HG03175 (cell line): ENCODE measurements around the gene NIT2.
"Not testable (repeated sequence)": the region's sequence is repeated elsewhere in the genome, so short reads cannot be mapped to it uniquely, and the experiment has no call there.

ENCODE experiments used
- ATAC-seq: cut with Tn5 transposase; IDR thresholded peaks from one replicate; pipeline ENCODE4 v1.9.1; 2021; ENCODE audit warnings: mild to moderate bottlenecking, moderate library complexity; ENCODE audit not compliant: unreplicated experiment

Gene NIT2

DNA sequence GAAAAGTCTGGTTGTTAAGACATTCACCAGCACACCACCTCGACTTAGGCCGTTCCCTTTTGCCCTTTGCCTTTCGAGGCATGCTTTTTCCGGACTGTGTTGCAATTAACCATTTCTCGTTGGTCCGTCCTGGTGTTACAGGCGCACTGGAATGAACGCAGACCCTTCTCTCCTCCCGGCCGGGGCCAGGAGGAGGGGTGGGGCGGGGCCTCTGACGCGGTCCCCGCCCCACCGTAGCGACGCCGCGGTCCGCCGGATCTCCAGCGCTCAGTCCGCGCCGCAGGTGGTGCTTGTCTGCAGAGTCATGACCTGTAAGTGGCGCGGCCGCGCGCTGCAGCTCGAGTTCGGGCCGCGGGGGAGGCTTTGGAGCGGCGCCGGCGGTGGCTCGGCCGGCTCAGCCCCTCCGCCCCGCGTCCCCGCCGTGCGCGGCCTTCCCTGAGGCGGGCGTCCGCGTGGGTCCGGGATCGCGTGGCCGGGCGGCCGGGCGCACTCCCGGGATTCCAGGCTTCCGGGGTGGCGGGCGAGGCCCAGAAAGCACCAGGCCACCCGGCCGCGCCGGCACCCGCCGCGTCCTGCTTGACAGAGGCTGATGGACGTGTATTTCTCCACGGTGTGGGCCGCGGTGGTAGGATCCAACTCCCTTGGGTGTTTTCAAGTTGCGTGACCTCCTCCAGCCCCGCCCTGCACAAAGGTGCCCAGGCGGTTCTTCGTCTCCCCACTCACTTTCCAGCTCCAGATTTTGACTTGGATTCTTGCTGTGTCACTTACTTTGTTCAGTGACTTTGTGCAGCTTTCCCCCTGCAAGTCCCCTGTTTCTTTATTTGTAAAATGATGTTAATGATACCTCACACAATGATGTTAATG lies at the start of gene NIT2:
NIT2 (plus strand) TSS at position 270 of the 864 bp plus-strand sequence; CDS start at position 305, 35 bp downstream.
- peak; percentile 97 for ATAC-seq

- ATAC-seq: no peak
These were observed 46.2 kb upstream of the NIT2 start for GRCh38 chr3:100288288-100288894.

DNA sequence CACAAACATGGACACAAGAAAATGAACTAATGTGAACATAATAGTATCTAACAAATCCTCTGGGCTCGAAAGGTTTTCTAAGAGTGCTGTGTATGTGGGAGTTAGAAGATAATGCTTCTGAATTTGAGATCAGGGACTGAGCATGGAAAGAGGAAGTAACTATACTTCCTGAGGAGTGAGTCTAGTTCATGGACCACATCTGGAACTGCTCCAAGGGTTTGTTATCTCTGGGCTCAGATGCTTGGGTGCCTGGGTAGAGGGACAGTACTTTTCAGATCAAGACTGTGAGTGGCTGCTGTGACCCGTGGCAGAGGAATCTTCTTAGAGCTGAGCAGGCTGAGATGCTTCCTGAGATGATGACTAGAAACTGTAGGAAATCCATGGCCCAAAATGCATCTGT lies 45.2 kb upstream of the NIT2 start:
- no peak for ATAC-seq

DNA sequence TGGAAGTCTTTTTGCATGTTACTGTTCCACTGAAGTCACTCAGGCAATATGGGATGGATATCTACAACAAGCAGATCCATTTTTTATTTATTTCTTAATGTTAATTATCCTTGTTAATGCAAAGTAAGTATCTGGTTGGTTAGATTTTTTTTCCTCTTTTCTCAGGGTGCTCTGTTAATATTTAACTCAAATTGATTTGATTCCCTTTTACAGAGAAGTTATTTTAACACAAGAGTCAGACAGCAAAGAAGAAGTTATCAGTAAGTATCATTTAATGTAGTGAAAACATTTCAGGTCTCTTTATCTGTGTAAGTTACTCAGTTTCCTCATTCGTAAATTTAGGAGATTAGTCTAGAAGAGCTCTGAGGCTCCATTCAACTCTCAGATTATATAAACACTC lies 39.5 kb upstream of the NIT2 start:
- no peak for ATAC-seq

- ATAC-seq: no peak
These were observed 36.8 kb upstream of the NIT2 start for GRCh38 chr3:100297784-100298183.

DNA sequence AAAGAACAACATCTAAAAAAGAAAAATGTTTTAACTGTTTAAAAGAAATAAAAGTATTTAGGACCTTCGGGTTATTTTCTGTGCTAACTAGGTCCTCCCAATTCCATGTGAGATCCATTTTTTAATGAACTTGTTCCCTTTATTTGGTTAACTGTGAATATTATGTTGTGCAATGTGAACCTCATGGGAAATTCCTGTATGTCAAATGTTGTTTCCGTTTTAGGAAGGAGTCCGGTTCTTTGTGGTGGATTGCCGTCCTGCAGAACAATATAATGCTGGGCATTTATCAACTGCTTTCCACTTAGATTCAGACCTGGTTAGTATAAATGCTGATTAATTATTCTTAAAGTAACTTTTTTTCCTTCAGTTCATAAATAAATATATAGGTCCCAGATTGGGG lies 35.5 kb upstream of the NIT2 start:
- no peak for ATAC-seq

GRCh38 chr3:100306695-100307094 lies 27.9 kb upstream of the NIT2 start:
- ATAC-seq: no peak

GRCh38 chr3:100310355-100310965 lies 24.1 kb upstream of the NIT2 start:
- no peak for ATAC-seq

DNA sequence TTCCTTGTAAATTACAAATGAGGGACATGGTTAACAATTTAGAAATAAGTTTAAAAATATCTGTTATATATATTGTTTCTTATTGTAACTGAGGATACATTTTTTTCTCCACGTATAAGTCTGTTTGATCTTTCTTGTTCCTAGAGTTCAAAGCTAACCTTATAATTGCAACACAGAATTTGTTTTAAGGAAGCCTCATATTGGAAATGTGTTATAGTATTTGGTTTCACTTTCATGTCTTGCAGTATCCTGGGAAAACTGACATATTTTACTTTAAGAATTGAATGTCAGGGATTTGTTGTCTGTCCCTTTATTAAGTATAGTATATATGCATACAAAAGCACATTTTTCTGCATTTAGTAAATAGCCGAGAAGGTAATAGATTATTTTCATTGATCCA lies 23.5 kb upstream of the NIT2 start:
- no peak for ATAC-seq

GRCh38 chr3:100316641-100317069 lies 17.9 kb upstream of the NIT2 start:
- peak; percentile 62 for ATAC-seq

GRCh38 chr3:100317912-100318311 lies 16.6 kb upstream of the NIT2 start:
- ATAC-seq: peak; percentile 73

DNA sequence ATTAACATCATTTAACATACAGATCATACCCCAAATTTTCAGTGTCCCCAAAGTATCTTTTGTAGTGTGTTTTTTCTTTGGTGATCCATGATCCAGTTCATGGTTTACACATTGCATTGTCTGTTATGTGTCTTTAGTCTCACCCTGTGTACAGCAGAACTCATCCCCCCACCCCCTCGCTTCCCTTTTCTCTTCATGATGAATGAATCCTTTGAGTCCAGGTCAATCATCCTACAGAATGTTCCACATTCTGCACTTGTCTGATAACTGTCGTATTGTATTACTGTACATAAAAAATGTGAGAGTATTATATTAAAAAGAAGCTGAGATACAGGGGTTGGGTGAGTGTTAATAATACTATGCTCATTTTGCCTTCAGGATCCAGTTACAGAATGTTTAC lies 14.6 kb upstream of the NIT2 start:
- no peak for ATAC-seq

DNA sequence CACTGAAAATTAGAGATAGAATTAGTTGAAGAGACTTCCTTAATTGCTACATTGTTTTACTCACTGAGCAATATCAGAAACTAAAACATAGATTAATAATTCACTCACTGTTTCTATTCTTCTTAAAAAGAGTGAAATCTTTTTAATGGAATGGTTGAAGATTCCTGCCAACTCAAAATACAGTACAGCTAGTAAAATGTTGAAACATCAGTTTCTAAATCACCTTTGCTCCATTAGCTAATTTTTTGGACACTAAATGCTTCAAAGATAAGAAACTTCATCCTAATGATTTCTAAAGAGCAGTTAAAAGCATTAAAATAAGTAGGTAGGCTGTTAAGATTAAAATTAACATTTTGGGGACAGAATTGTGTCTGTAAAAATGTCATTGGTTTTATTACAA lies 10.5 kb upstream of the NIT2 start:
- ATAC-seq: no peak

DNA sequence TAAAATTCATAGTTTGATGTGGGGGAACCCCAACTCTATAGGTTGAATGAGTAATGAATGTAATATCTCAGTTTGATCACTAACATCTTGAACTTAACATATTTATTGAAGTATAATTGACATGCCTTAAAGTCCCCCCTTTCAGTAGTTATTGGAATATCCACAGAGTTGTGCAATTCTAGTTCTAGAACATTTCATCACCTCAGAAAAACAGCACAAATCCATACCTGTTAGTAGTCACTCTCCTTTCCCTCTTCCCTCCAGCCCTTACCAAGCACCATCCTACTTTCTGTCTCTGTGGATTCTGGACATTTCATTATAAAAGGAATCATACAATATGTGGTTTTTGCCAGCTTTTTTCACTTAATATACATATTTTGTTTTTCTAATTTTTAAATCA lies 8.7 kb upstream of the NIT2 start:
- no peak for ATAC-seq

GRCh38 chr3:100327377-100327776 lies 7.2 kb upstream of the NIT2 start:
- not testable (repeated sequence) for ATAC-seq

DNA sequence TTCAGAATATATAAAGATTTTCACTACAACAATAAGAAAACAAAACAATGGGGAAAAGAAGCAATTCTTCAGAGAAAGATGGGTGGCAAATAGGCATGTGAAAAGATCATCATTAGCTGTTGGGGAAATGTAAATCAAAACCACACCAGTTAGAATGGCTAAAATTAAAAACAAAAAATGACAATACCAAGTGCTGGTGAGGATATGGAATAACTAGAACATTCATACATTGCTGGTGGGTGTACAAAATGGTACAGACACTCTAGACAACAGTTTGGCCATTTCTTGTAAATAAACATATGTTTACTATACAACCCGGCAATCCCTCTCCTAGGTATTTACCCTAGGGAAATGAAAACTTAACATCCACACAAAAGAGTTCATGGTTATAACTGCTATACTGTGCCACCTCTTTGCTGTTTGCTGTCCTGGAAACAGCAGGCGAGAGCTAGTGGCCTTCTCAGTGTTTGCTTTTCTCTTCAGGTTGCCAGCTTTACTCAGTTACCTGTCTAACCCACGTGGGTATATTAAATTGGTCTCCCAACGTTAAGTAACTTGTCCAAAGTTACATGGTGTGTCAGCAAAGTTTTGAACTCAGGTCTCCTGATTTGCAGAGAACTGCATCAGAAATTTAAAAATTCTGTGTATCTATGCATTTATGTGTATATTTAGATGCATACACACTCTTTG lies 4.6 kb upstream of the NIT2 start:
- no peak for ATAC-seq

GRCh38 chr3:100330651-100331050 lies 3.9 kb upstream of the NIT2 start:
- ATAC-seq: no peak

DNA sequence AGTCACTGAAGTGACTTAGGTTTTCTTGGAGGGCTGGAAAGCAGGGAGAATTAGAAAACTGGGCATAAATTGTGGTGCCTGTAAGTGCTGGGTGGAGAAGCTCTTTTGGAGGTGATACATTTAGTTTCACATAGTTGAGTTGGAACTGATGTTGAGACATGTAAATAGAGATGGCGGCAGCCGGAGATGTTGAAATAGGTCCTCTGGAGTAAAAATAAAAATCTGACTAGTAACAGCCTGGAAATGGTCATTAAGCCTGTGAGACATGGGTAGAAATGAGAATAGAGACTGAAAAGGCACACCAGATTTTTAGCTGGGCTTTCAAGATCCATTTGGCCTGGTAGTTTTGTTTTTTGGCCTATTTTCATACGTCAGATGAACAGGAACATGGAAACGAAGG lies 2.9 kb upstream of the NIT2 start:
- ATAC-seq: no peak

DNA sequence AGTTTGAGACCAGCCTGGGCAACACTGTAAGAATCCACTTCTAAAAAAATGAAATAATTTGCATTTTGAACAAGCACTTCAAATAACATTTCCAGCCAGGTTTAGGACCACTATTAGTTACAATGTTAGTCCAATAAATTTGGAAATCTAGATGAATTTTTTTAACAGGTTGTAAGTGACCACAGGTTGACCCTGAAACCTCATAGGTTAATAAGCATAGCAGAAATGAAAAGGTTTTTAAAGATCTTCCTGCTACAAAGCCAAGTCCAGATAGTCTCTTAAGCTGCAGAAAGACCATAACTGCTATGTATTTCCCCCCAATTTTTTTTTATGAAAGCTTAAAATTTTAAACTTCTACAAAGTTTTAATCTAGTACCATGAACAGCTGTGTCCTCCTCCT lies 1.5 kb upstream of the NIT2 start:
- no peak for ATAC-seq

DNA sequence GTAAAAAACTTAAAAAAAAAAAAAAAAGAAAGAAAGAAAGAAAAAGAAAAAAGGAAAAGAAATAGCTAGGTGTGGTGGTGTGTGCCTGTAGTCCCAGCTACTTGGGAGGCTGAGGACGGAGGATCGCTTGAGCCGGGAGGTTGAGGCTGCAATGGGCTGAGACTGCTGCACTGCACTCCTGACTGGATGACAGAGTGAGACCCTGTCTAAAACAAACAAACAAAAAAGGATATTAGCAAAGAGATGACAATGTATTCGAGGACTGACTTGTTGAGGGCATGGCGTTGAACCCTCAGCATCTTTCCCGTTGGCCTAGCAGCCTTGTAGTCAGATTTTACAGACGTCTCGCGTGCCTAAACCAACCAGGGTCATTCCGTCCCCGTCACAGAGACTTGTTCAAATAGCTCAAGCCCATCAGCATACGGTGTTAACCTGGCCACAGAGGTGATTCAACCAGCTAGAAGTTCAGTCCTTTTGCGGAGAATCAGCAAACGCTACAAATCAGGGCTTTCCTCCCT lies 528 bp upstream of the NIT2 start:
- peak; percentile 27 for ATAC-seq

DNA sequence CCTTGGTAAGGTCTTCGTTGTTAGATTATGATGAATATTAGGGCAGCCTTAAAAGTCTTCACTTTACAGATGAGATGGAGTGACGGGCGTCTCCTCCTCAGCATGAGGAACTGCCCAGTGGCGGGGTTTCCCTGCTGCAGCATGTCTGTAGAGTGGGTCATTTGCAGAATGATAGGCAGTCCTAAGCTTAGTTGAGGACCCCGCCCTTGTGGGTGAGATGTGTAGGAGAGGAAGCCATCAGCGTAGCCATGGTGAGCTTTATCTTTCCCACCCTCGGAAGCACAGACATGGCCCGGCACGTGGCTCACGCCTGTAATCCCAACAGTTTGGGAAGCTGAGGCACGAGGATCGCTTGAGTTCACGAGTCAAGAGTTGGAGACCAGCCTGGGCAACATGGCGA lies 877 bp downstream of the NIT2 start:
- ATAC-seq: peak; percentile 58
